DOHH2 (cell line): ENCODE results near the gene GPR148.

Experiments
- H3F3A ChIP-seq: fragments of 200-600 bp; sonication (generic), shearing (Covaris generic); 2 replicates; pipeline ENCODE4 v1.6.0; 2016; ENCODE audit warnings: antibody characterized with exemption, mild to moderate bottlenecking; ENCODE audit not compliant: control insufficient read depth, insufficient read depth
- H3K27ac ChIP-seq: fragments of 200-600 bp; sonication (generic); 2 replicates; pipeline ENCODE4 v1.5.1; 2014; ENCODE audit warnings: low read depth, mild to moderate bottlenecking, low read length, moderate library complexity
- H3K27me3 ChIP-seq: fragments of 200-600 bp; sonication (generic); 2 replicates; pipeline ENCODE4 v1.6.1; 2014; ENCODE audit warnings: mild to moderate bottlenecking, low read length, mixed read lengths; ENCODE audit not compliant: control insufficient read depth
- H3K36me3 ChIP-seq: fragments of 200-600 bp; sonication (generic); 2 replicates; pipeline ENCODE4 v1.6.1; 2014; ENCODE audit warnings: mild to moderate bottlenecking, low read length, moderate library complexity, mixed read lengths; ENCODE audit not compliant: control insufficient read depth
- H3K4me1 ChIP-seq: fragments of 200-600 bp; sonication (generic); 2 replicates; pipeline ENCODE4 v1.6.1; 2014; ENCODE audit warnings: mild to moderate bottlenecking, low read length, mixed read lengths; ENCODE audit not compliant: control insufficient read depth
- H3K4me2 ChIP-seq: fragments of 200-600 bp; sonication (generic); 2 replicates; pipeline ENCODE4 v1.6.0; 2014; ENCODE audit warnings: mild to moderate bottlenecking, low read length, moderate library complexity
- H3K4me3 ChIP-seq: fragments of 200-600 bp; sonication (generic); 2 replicates; pipeline ENCODE4 v1.5.1; 2014; ENCODE audit warnings: mild to moderate bottlenecking, low read length, mixed read lengths
- H3K79me2 ChIP-seq: fragments of 200-600 bp; sonication (generic); 2 replicates; pipeline ENCODE4 v1.6.1; 2014; ENCODE audit warnings: mild to moderate bottlenecking, low read length, mixed read lengths; ENCODE audit not compliant: control insufficient read depth
- H3K9me2 ChIP-seq: fragments of 200-600 bp; sonication (generic); replicated peaks from 2 replicates; pipeline ENCODE4 v1.6.1; 2014; ENCODE audit warnings: mild to moderate bottlenecking, low read length, mixed read lengths; ENCODE audit not compliant: control insufficient read depth
- H3K9me3 ChIP-seq: fragments of 200-600 bp; sonication (generic); 2 replicates; pipeline ENCODE4 v1.6.1; 2014; ENCODE audit warnings: antibody characterized with exemption, low read length, mixed read lengths; ENCODE audit not compliant: control insufficient read depth, insufficient read depth
- H4K20me1 ChIP-seq: fragments of 200-600 bp; sonication (generic); 2 replicates; pipeline ENCODE4 v1.6.0; 2014; ENCODE audit warnings: low read depth, mild to moderate bottlenecking, antibody characterized with exemption, low read length, moderate library complexity; ENCODE audit not compliant: control insufficient read depth, insufficient read depth
- CTCF ChIP-seq: fragments of 200-600 bp; sonication (generic); IDR thresholded peaks from one replicate; pipeline ENCODE4 v1.5.1; 2014; ENCODE audit warnings: antibody characterized with exemption, mild to moderate bottlenecking, low read depth, low read length; ENCODE audit not compliant: poor library complexity, severe bottlenecking
- EZH2phosphoT487 ChIP-seq: fragments of 200-600 bp; sonication (generic); IDR thresholded peaks from 2 replicates; pipeline ENCODE4 v1.6.1; 2017; ENCODE audit warnings: borderline replicate concordance, mild to moderate bottlenecking, antibody characterized with exemption, low read length, moderate library complexity, mixed read lengths

Gene GPR148

GRCh38 chr2:130756874-130757668 is 28.2 kb downstream of the GPR148 start:
- H3K9me2 ChIP-seq: no peaks in the 10 kb centered on the region
- no peaks in the 10 kb centered on the region for H3K9me3 ChIP-seq
- H3K27me3 ChIP-seq: no peaks in the 10 kb centered on the region
- H3K27ac ChIP-seq: no peak overlapping the region
- no peaks in the 10 kb centered on the region for H3F3A ChIP-seq
- no peak overlapping the region for H3K4me2 ChIP-seq
- no peaks in the 10 kb centered on the region for H3K4me1 ChIP-seq
- no peaks in the 10 kb centered on the region for H3K36me3 ChIP-seq
- H3K4me3 ChIP-seq: no peak overlapping the region
- H3K79me2 ChIP-seq: no peaks in the 10 kb centered on the region
- H4K20me1 ChIP-seq: no peaks in the 10 kb centered on the region
- TF ChIP-seq EZH2phosphoT487: no peak

- H3K4me2 ChIP-seq: no peak overlapping the region
- H3K4me3 ChIP-seq: no peak overlapping the region
- no peaks in the 10 kb centered on the region for H3F3A ChIP-seq
- no peaks in the 10 kb centered on the region for H3K79me2 ChIP-seq
- no peaks in the 10 kb centered on the region for H3K36me3 ChIP-seq
- H3K4me1 ChIP-seq: no peaks in the 10 kb centered on the region
- no peaks in the 10 kb centered on the region for H3K27me3 ChIP-seq
- H3K9me2 ChIP-seq: no peaks in the 10 kb centered on the region
- H3K9me3 ChIP-seq: no peaks in the 10 kb centered on the region
- TF ChIP-seq CTCF: no peak
- TF ChIP-seq EZH2phosphoT487: no peak
- H4K20me1 ChIP-seq: no peaks in the 10 kb centered on the region
- no peak overlapping the region for H3K27ac ChIP-seq
These were observed 31.3 kb downstream of the GPR148 start for GRCh38 chr2:130759906-130760753.

GRCh38 chr2:130760754-130761751 is 32.2 kb downstream of the GPR148 start:
- Histone ChIP-seq H3K79me2 (no peaks in the 10 kb centered on the region), H4K20me1 (no peaks in the 10 kb centered on the region), H3K9me3 (no peaks in the 10 kb centered on the region), H3K9me2 (no peaks in the 10 kb centered on the region), H3K27ac (no peak overlapping the region), H3K36me3 (no peaks in the 10 kb centered on the region), H3K4me3 (no peak overlapping the region), H3K4me2 (no peak overlapping the region), H3K4me1 (no peaks in the 10 kb centered on the region), H3F3A (no peaks in the 10 kb centered on the region), H3K27me3 (no peaks in the 10 kb centered on the region)
- TF ChIP-seq EZH2phosphoT487 (no peak), CTCF (no peak)
